SU-DHL-6 (cell line): ENCODE results near the gene ERF.

Experiments
- CTCF ChIP-seq: fragments of 200-600 bp; sonication (generic); IDR thresholded peaks from one replicate; pipeline ENCODE4 v1.5.1; 2017; ENCODE audit warnings: antibody characterized with exemption, mild to moderate bottlenecking, low read length, moderate library complexity; ENCODE audit not compliant: insufficient read depth, poor library complexity, severe bottlenecking
- EZH2phosphoT487 ChIP-seq: fragments of 200-600 bp; sonication (generic), shearing (Covaris generic); conservative IDR thresholded peaks from 2 replicates; pipeline ENCODE4 v1.6.1; 2018; ENCODE audit warnings: mild to moderate bottlenecking, antibody characterized with exemption, low read length, moderate library complexity, mixed read lengths

GRCh38 chr19:42303876-42304275 is 48.9 kb upstream of the ERF start:
- no peak for TF ChIP-seq CTCF
- no peak for TF ChIP-seq EZH2phosphoT487
